GM18519 (cell line): ENCODE results near the gene BCR.

Experiments used
- ATAC-seq: cut with Tn5 transposase; IDR thresholded peaks from one replicate; pipeline ENCODE4 v1.9.1; 2021; ENCODE audit warnings: mild to moderate bottlenecking, moderate library complexity; ENCODE audit not compliant: unreplicated experiment, low FRiP score

Gene BCR

DNA sequence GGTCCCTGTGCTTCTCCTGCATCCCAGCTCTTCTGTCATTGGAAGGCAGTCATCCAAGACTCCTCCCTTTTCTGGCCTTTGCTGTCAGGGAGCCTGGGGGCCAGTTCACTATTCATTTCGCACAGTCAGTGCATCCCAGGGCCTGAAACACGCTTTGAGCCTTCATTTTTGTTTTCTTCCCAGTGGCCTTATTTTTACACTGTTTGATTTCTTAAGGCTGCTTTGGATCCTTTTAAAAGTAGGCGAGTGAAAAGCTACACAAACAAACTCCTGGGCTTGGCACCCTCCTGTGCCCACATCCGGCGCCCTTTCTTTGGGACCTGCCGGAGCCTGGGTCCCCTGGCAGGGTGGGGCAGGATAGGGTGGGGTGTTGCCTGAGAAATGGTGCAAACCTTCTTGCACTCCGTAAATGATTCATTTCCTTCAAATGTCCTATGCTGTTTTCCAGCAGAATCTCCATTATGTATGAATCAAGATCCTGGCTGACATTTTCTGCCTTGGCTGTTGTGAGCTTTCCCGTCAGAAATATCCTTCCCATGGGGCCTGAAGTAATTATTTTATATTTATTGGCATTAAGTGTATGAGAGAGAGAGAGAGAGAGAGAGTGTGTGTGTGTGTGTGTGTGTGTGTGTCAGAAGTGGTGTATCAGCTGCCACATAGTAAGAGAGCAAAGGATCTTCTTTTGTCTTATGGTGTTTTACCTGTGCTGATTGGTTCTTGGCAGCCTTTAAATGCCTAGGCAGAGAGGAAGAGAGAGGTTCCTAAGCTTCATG is 45.6 kb downstream of the BCR start:
- no peak for ATAC-seq

DNA sequence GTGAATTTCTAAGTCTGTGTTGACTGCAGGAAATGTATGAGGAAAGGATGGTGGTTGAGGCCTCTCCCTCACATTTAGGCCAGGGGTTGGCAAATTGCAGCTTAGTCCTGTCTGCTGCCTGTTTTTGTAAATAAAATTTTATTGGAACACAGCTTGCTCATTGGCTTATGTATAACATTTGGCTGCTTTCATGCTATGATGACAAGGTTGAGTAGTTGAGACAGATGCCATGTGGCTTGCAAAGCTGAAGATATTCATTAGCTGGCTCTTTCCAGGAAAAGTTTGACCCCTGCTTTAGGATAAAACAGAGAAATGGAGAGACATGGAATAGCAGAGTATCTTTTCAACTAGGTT is 46.2 kb downstream of the BCR start:
- ATAC-seq: no peak

DNA sequence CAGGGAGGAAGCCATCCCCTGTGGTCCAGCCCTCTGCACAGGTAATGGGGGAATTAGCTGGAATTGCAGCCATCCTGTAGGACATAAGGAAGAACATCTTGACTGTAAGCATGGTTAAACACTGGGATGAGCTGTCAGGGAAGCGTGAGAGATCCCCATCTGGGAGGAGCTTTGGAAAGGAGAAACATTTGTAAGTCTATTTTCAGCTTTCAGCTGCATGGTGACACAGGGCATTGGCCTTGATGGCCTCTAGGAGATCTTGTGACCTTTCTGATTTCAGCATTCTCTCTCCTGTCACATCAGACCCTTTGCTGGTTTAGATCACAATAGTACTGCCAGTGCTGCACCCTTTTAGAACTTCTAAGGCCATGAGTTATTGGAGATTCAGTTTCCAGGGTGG is 47.1 kb downstream of the BCR start:
- ATAC-seq: no peak

DNA sequence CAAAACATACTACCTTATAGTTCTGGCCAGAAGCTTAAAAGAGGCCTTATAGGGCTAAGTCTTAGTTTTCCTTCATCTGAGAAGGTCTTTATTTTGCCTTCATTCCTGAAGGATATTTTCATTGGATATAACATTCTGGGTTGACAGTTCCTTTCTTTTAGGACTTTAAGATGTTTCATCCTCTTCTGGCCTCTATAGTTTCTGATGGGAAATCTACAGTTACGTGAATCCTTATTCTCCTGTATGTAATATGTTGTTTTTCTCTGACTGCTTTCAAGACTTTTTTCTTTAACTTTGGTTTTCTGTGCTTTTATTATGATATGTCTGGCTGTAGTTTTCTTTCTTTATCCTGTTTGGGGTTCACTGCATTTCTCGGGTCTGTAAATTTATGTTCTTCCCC is 48.2 kb downstream of the BCR start:
- no peak for ATAC-seq

- ATAC-seq: no peak
Measured at GRCh38 chr22:23229646-23230045, 49.3 kb downstream of the BCR start.

DNA sequence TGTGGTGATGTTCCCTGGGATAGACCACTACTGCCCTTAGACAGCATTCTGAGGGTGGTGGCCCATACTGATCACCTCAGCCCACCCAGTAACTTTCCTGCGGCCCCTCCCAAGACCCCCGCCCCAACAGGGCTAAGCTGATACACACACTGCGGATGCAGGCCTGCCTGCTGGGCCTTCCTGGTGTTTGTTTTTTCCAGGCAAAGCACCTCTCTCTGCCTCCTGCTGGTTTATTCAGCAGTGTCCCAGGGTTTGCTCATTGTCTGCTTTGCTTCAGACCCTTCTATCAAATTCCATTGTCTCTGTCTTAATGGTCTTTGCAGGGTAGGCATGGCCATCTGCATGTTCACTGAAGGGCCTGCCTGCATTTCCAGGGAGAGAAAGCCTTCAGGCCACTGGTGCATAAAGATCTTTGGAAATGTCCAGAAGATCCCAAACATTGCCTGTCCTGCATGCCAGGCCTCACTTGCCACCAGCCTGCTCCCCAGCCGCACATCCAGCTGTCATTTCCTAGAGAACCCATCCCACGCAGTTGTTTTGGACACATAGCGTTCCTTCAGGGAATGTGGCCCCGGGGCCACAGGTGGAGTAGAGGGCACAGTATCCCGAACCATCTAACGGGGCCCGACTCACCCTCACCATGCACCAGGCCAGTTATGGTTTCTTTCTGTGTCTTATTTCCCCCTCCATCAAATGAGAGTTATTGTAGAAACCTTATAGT is 50.2 kb downstream of the BCR start:
- ATAC-seq: no peak

DNA sequence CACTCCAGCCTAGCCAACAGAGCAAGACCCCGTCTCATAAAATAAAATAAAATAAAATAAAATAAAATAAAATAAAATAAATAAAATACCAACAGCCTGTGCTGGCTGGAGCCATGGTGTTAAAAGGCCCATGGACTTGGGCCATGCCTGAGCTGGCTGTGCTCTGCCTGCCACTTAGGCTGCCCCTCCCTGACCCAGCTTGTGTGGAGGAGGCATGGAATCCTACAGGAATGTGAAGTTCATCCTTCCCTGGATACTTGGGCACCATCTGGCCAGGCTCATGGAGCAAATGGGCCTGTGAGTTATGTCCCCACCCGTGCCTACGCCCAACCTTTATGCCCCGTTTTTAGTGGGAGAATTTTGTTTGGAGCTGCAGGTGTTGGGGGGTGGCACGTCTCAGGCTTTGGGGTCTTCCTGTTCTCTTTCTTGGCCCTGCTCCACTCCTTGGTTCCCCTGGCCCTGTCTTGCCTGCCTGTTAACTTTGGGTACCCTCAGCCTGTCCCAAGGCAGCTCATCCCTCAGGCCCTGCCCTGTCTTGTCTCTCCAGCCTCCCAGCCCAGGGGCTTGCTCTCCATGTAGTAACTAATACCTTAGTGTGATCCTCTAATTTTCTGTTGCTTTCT is 51.3 kb downstream of the BCR start:
- no peak for ATAC-seq

DNA sequence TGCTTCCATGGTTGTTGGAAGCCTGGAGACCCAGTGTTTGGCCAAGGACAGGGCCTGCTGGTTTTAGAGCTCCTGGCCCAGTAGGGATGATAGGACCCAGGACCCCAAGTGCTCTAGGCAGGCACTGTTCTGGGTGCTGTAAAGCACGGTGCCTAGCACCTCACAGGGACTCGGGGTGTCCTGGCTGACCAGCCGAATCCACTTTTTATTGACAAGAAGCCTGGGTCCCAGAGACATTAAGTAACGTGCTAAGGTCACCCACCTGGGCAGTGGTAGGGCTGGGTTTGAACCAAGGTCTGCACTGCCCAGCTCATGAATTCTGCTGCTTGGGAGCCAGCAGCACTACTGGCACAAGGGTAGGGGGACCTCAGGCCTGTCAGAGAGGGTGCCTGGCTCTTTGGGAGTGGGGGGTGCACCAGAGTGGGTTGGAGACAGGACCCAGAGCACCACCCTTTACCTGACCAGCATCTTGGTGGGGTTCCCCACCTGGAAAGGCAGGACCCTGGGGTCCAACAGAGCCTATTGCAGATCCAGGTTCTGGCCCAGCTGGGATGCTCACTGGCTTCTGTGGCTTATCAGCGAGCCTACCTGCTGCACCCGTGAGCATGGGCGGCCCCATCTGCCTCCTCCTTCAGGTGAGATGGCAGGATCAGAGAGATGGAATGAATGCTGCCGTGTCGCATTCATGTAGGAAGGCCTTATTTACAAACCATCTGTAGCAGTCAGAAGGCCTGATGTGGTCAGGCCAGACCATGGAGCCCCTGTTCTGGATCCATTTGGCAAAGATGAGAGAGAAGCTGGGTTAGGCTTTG is 52.0 kb downstream of the BCR start:
- no peak for ATAC-seq

DNA sequence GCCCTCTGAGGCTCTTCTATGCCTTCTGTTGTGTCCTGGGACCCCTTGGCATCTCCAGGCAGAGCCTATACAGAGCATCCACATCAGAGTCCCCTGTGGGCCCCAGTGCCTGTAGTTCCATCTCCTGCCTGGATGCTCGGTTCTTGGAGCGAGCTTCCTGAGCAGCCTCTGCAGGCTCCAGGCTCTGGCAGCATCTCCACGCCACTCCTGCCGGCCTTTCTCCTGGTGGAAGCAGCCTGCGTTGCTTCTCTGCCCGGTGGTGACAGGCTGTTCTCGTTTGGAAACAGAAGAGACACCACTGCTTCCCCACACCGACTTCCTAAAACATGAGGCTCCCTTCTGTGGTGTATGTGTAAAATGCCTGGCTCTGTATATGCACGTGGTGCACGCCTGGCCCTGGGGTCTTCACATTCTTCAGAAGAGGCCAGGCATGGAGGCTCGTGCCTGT is 52.8 kb downstream of the BCR start:
- ATAC-seq: no peak

DNA sequence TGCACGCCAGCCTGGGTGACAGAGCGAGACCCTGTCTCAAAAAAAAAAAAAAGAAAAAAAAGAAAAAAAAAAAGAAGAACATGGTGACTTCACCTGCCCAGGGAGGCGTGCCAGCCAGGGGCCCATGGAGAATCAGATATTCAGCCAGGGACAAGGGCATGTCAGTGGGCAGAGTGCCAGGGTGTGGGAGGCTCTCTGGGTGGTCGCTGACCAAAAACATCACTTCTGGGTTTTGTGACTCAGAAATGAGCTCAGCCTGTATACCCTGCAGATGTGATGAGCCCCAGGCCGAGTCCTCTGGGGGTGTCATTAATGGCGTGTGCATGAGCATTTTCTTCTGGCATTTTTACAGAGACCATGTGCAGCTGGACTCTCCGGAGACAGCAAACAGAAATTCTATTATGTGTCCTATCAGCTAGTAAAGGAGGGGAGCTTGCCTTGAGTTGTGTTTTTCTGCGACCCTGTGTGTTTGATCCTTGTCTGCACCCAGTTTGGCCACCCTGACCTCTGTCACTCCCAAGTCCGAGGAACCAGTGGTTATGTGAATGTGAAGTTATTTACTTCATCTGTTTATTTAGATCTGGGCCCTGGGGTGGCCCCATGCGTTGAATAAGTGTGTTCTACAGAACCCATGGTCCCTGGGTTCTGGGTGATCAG is 53.6 kb downstream of the BCR start:
- ATAC-seq: no peak

DNA sequence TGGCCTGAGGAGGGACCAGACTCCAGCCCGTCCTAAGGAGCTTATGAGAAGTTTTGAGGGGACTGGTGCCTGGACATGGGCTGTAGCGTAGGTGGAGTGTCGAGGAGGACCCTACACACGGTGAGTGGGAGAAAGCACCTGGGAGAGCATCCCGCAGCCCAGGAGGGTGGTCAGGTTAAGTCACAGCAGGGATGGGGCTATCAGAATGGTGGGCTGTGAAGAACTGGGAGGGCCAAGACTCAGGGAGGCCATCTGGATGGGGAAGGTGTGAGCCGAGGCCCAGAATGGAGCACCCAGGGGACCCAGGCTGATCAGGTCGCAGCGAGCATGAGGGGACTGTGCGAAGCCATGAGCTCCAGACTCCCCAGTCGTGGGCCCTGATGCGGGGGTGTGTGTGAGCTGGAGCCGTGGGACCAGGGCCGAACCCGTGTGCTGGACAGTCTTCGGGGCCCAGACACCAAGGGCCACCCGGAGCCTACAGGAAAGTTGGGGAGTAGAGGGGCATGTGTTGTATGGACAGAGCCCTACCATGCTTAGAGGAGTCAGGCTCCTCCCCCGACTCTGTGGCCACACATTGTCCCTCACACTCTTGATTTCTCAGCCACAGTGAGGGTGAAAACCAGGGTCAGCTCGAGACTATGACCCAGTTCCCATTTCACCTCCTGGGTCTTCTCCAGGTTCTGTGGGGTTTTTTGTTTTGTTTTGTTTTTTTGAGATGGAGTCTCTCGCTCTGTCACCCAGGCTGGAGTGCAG is 54.3 kb downstream of the BCR start:
- no peak for ATAC-seq

DNA sequence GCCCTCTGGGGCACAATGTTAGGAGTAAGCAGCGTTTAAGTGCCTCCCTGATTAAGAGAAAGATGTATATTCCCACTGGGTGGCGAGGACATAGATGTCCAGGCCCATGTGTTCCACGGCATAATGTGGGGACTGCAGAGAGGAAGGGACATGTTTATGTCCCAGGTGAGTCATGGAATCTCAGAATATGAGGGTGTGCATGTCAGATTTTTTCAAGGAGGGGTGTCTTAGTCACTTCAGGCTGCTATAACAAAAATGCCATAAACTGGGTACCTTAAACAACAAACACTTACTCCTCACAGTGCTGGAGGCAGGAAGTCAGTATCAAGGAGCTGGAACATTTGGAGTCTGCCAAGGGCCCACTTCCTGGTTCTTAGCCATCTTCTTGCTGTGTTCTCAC is 55.1 kb downstream of the BCR start:
- ATAC-seq: no peak

DNA sequence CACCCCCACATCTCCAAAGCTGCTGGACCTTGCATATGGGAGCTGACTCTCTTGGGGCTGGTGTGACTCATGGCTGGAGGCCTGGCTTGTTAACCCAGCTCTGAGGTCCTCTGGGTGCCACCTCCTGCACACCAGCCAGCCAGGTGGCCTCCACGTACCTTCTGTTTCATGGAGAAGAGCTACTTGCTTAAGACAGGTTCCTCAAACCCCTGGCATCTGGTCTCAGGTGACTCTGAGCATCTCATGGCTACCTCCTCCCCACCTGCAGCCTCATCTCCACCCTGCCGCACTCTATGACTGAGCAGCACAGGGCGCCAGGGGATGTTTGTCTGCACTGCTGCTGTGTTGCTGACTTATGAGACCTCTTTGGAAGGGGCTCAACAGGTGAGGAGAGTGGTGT is 55.7 kb downstream of the BCR start:
- no peak for ATAC-seq

DNA sequence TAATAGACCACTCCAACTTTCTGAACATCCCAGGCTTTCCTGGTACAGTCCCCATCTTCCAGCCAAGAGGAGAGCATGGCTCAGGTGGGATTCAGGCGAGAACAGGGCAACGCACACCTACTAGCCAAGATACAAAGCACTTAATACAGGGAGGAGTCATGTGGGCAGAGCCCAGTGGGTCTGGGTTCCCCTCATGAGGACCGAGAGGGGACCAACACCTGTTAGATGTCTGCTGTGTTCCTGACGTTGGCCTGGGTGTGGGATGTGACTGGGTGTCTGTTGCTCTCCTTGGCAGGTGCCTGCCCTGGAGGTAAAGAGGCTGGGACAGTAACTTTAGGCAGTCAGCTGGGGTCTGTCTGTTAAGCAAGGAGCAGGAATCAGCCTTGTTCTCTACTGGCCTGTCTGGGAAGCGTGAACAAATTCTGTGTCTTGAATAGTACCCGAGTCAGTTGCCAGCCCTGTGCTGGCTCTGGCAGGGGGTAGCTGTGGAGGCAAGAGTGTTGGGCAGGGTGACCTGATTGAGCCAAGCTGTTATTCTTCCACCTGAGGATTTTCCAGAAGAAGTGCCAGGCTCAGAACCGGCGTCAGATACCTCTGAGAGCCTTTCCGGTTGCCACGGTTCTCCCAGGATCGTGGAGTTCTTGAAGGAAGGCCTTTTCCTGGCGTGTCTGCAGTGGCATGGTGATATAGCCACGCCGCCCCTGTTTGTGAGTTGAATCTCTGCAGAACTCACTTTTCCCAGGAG is 56.3 kb downstream of the BCR start:
- no peak for ATAC-seq

GRCh38 chr22:23237201-23237798 is 57.0 kb downstream of the BCR start:
- no peak for ATAC-seq

DNA sequence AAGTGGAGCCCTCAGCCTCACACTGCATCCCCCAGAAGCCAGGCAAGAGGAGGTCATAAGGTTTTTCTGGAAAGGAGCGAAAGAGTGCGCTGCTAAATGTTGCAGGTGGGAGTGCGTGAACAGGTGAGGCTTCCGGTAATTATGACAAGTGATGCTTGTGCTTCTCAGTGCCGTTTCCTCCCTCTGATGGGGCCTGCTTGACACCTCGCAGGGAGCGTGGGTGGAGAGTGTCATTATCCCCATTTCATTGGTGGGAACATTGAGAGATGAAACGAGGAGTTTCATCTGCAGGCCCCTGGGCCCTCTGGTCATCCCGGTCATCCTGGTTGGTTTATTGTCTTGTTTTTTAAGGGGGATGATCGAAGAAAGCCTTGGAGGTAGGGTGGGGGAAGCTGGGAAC is 57.5 kb downstream of the BCR start:
- no peak for ATAC-seq

DNA sequence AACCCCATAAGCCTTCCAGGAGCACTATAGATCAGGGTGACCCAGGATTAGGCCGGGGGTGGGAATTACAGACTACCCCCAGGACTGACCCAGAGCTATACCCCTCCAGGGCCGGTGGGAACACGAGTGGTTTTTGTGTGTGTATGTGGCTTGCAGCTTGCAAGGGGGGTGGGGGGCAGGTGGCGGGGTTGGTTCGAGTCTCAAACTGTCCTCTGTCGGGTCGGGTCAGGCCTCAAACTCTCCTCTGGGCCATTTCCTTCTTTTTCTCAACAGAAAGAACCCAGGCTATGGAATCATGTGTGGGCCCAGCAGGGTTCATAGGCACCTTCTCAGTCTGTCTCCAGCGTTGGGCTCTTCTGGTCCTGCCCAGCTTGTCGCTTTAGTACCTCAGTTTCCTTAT is 58.4 kb downstream of the BCR start:
- no peak for ATAC-seq

DNA sequence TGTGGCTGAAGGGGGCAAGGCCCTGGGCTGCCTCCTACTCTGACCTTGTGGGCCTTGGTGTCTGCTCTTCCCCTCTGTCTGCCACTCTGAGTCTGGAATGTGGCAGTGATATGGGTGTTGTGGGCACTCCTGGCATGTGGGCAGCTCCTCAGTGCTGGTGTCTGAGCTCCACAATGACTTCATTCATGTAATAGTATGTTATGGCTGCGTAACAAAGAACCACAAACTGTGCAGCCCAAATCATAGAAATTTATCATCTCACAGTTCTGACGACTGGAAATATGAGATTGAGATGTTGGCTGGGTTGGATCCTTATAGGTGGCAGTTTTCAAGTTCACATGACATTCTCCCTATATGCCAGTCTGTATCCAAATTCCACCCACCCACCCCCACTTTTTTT is 59.1 kb downstream of the BCR start:
- no peak for ATAC-seq
